Liver (tissue), 9 donors: ENCODE measurements around the gene CACNB1. TPM values are rescaled to one million over a fixed set of nuclear protein-coding genes. Genes with fewer than 3 reads are reported as not detected.

Source experiments
- DNase-seq: peaks from one replicate; pipeline ENCODE4 v3.0.0-alpha.2; 2017; ENCODE audit warnings: low spot score
- H3K27ac ChIP-seq, 2 donors: one replicate each; pipeline ENCODE4 v1.7.0; 2013; ENCODE audit warnings: inconsistent platforms in 2 of 2, low read length in 2 of 2, control low read depth in 1 of 2, low read depth in 1 of 2, mild to moderate bottlenecking in 1 of 2
- H3K27me3 ChIP-seq, 4 donors: one replicate each; pipeline versions ENCODE4 v1.6.1 to v1.7.0; 2013; ENCODE audit warnings: low read length in 3 of 4, inconsistent platforms in 1 of 4, mild to moderate bottlenecking in 1 of 4, moderate library complexity in 1 of 4; ENCODE audit not compliant: control insufficient read depth in 4 of 4, insufficient read depth in 4 of 4
- H3K36me3 ChIP-seq, 4 donors: one replicate each; pipeline versions ENCODE4 v1.6.1 to v1.7.0; 2013; ENCODE audit warnings: low read length in 3 of 4, mild to moderate bottlenecking in 3 of 4, low read depth in 1 of 4, moderate library complexity in 1 of 4; ENCODE audit not compliant: control insufficient read depth in 4 of 4, insufficient read depth in 3 of 4
- H3K4me1 ChIP-seq, 4 donors: one replicate each; pipeline versions ENCODE4 v1.6.1 to v1.7.0; 2013; ENCODE audit warnings: low read length in 3 of 4, mild to moderate bottlenecking in 3 of 4, moderate library complexity in 1 of 4; ENCODE audit not compliant: control insufficient read depth in 4 of 4, insufficient read depth in 4 of 4
- H3K4me3 ChIP-seq, 3 donors: one replicate each; pipeline versions ENCODE4 v1.6.1 to v1.7.0; 2013; ENCODE audit warnings: low read length in 3 of 3, control low read depth in 1 of 3, low read depth in 1 of 3, mild to moderate bottlenecking in 1 of 3
- H3K9ac ChIP-seq, 2 donors: one replicate each; pipeline ENCODE4 v1.7.0; 2013; ENCODE audit warnings: low read length in 2 of 2, mild to moderate bottlenecking in 2 of 2, moderate library complexity in 2 of 2, control low read depth in 1 of 2, low read depth in 1 of 2
- H3K9me3 ChIP-seq, 4 donors: one replicate each; pipeline versions ENCODE4 v1.6.1 to v1.7.0; 2013; ENCODE audit warnings: low read length in 3 of 4; ENCODE audit not compliant: control insufficient read depth in 4 of 4
- ATF3 ChIP-seq: IDR thresholded peaks from 2 replicates; pipeline ENCODE4 v1.6.1; 2016; ENCODE audit warnings: antibody characterized with exemption
- EGR1 ChIP-seq, 2 donors: IDR thresholded peaks; 2 replicates each; pipeline ENCODE4 v1.6.1; 2016 to 2018; ENCODE audit warnings: antibody characterized with exemption in 2 of 2, low read depth in 2 of 2
- FOXA1 ChIP-seq: IDR thresholded peaks from 2 replicates; pipeline ENCODE4 v1.6.1; 2016; ENCODE audit warnings: antibody characterized with exemption
- FOXA2 ChIP-seq: IDR thresholded peaks from 2 replicates; pipeline ENCODE4 v1.6.1; 2016; ENCODE audit warnings: antibody characterized with exemption
- GABPA ChIP-seq, 2 donors: IDR thresholded peaks in 1 of 2; conservative IDR thresholded peaks in 1 of 2; 2 replicates each; pipeline ENCODE4 v1.6.1; 2016; ENCODE audit warnings: antibody characterized with exemption in 2 of 2, mild to moderate bottlenecking in 1 of 2, moderate library complexity in 1 of 2
- HNF4G ChIP-seq: IDR thresholded peaks from 2 replicates; pipeline ENCODE4 v1.6.1; 2016; ENCODE audit warnings: antibody characterized with exemption
- JUND ChIP-seq, 2 donors: IDR thresholded peaks; 2 replicates each; pipeline ENCODE4 v1.6.1; 2016; ENCODE audit warnings: antibody characterized with exemption in 2 of 2
- NR2F2 ChIP-seq: IDR thresholded peaks from 2 replicates; pipeline ENCODE4 v1.6.1; 2016; ENCODE audit warnings: antibody characterized with exemption
- RAD21 ChIP-seq, 2 donors: IDR thresholded peaks; 2 replicates each; pipeline ENCODE4 v1.6.1; 2016; ENCODE audit warnings: antibody characterized with exemption in 2 of 2, mild to moderate bottlenecking in 2 of 2
- REST ChIP-seq: IDR thresholded peaks from 2 replicates; pipeline ENCODE4 v1.6.1; 2016; ENCODE audit warnings: antibody characterized with exemption, mild to moderate bottlenecking
- RXRA ChIP-seq, 2 donors: IDR thresholded peaks; 2 replicates each; pipeline ENCODE4 v1.6.1; 2017 to 2018; ENCODE audit warnings: antibody characterized with exemption in 2 of 2, mild to moderate bottlenecking in 1 of 2
- SP1 ChIP-seq: IDR thresholded peaks from 2 replicates; pipeline ENCODE4 v1.6.1; 2018; ENCODE audit warnings: antibody characterized with exemption, mild to moderate bottlenecking
- TAF1 ChIP-seq: conservative IDR thresholded peaks from 2 replicates; pipeline ENCODE4 v1.6.1; 2016; ENCODE audit warnings: antibody characterized with exemption, mild to moderate bottlenecking
- YY1 ChIP-seq: IDR thresholded peaks from 2 replicates; pipeline ENCODE4 v1.6.1; 2016; ENCODE audit warnings: antibody characterized with exemption, mild to moderate bottlenecking
- WGBS: extraction: QIAGEN DNeasy Blood & Tissue Kit; methylation state at CpG from one replicate; pipeline ENCODE4 v1.1.7; 2013; 5-methylcytosine and 5-hydroxymethylcytosine counted together
- polyA plus RNA-seq, 2 donors: library from polyadenylated mRNA; stranded (reverse) in 1 of 2; unstranded in 1 of 2; fragments of 200-250 nt in 1 of 2; fragments of >200 nt in 1 of 2; fragmentation: Nextera tagmentation in 1 of 2; extraction: Ambion mirVana in 1 of 2; gene quantifications; one replicate each; pipeline versions ENCODE4 v1.2.1 to v1.2.3, GENCODE V29; 2013 to 2015
- total RNA-seq, 2 donors: library from RNA; depleted of rRNA; stranded (reverse); fragments of >200 nt; gene quantifications; one replicate each; pipeline ENCODE4 v1.2.3, GENCODE V29; 2014
- TF ChIP-seq, protein P1 (sequence below): fragments of 150-350 bp; IDR thresholded peaks from 2 replicates; pipeline ENCODE4 v1.5.1; 2017; ENCODE audit warnings: improper control_type of control experiment, low read depth, low read length; ENCODE audit not compliant: missing input control
- TF ChIP-seq, protein P2 (sequence below): IDR thresholded peaks from 2 replicates; pipeline ENCODE4 v1.6.1; 2016; ENCODE audit warnings: antibody characterized with exemption
- TF ChIP-seq, protein P3 (sequence below): IDR thresholded peaks from 2 replicates; pipeline ENCODE4 v1.6.1; 2016; ENCODE audit warnings: antibody characterized with exemption
- donor health status: healthy.
- donor health status: healthy.
- donor health status: healthy.
- donor health status: healthy.
- donor health status: healthy.

The CACNB1 gene
- total and polyA plus RNA-seq, 4 donors = 0.05 to 1.3 (median 0.26) TPM

GRCh38 chr17:39151150-39151942, 46.1 kb downstream of the CACNB1 start, which contains the start of gene PLXDC1:
TSS of gene PLXDC1 (minus strand) at chr17:39151637. CDS start at chr17:39151437, 200 bp downstream.
- Histone ChIP-seq H3K9me3 (no peaks in the 10 kb centered on the region), H3K9ac (peak within 1 kb of the TSS in 1 of 2 donors; percentile 25), H3K36me3 (no peaks in the 10 kb centered on the region), H3K4me1 (peaks cover 2 to 24% (median 13%) of the 10 kb centered on the region in 4 donors), H3K27me3 (peaks cover 0 to 5% (median 3%) of the 10 kb centered on the region in 4 donors), H3K4me3 (peak within 1 kb of the TSS in 1 of 3 donors; percentile 33), H3K27ac (peak within 1 kb of the TSS in 1 of 2 donors; percentile 2)
- 3% methylated on average over 68 of the region's 68 CpGs for WGBS
- DNase-seq = no peak
- no peak for TF ChIP-seq FOXA2
- TF ChIP-seq FOXA1 = no peak
- TF ChIP-seq RXRA (IDR thresholded peaks at IDR 0.05) = no peak
- TF ChIP-seq HNF4G = no peak
- TF ChIP-seq, protein P1, sequence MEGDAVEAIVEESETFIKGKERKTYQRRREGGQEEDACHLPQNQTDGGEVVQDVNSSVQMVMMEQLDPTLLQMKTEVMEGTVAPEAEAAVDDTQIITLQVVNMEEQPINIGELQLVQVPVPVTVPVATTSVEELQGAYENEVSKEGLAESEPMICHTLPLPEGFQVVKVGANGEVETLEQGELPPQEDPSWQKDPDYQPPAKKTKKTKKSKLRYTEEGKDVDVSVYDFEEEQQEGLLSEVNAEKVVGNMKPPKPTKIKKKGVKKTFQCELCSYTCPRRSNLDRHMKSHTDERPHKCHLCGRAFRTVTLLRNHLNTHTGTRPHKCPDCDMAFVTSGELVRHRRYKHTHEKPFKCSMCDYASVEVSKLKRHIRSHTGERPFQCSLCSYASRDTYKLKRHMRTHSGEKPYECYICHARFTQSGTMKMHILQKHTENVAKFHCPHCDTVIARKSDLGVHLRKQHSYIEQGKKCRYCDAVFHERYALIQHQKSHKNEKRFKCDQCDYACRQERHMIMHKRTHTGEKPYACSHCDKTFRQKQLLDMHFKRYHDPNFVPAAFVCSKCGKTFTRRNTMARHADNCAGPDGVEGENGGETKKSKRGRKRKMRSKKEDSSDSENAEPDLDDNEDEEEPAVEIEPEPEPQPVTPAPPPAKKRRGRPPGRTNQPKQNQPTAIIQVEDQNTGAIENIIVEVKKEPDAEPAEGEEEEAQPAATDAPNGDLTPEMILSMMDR = no peak
- no peak for TF ChIP-seq NR2F2
- no peak for TF ChIP-seq RAD21 (IDR thresholded peaks at IDR 0.05)
- TF ChIP-seq YY1 = no peak
- TF ChIP-seq, protein P2, sequence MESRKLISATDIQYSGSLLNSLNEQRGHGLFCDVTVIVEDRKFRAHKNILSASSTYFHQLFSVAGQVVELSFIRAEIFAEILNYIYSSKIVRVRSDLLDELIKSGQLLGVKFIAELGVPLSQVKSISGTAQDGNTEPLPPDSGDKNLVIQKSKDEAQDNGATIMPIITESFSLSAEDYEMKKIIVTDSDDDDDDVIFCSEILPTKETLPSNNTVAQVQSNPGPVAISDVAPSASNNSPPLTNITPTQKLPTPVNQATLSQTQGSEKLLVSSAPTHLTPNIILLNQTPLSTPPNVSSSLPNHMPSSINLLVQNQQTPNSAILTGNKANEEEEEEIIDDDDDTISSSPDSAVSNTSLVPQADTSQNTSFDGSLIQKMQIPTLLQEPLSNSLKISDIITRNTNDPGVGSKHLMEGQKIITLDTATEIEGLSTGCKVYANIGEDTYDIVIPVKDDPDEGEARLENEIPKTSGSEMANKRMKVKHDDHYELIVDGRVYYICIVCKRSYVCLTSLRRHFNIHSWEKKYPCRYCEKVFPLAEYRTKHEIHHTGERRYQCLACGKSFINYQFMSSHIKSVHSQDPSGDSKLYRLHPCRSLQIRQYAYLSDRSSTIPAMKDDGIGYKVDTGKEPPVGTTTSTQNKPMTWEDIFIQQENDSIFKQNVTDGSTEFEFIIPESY = no peak
- no peak for TF ChIP-seq JUND (IDR thresholded peaks at IDR 0.05)
- TF ChIP-seq ATF3 = no peak
- no peak for TF ChIP-seq TAF1
- TF ChIP-seq SP1 = no peak
- TF ChIP-seq GABPA (IDR thresholded peaks at IDR 0.05 in 1 of 2, conservative IDR thresholded peaks at IDR 0.05 in 1 of 2) = no peak
- no peak for TF ChIP-seq EGR1 (IDR thresholded peaks at IDR 0.05; ENCODE audit: low read depth in 2 of 2)

GRCh38 chr17:39150795-39151149, 46.7 kb downstream of the CACNB1 start:
- TF ChIP-seq FOXA2 = no peak
- TF ChIP-seq GABPA (IDR thresholded peaks at IDR 0.05 in 1 of 2, conservative IDR thresholded peaks at IDR 0.05 in 1 of 2) = no peak
- TF ChIP-seq REST = no peak
- TF ChIP-seq, protein P3, sequence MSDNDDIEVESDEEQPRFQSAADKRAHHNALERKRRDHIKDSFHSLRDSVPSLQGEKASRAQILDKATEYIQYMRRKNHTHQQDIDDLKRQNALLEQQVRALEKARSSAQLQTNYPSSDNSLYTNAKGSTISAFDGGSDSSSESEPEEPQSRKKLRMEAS = no peak
- TF ChIP-seq ATF3 = no peak
- TF ChIP-seq RAD21 (IDR thresholded peaks at IDR 0.05) = no peak
- no peak for TF ChIP-seq SP1
- TF ChIP-seq, protein P1 = no peak
- no peak for TF ChIP-seq YY1
- no peak for TF ChIP-seq EGR1 (IDR thresholded peaks at IDR 0.05; ENCODE audit: low read depth in 2 of 2)
- no peak for TF ChIP-seq HNF4G
- no peak for TF ChIP-seq RXRA (IDR thresholded peaks at IDR 0.05)
- H3K27me3 ChIP-seq = peaks cover 0 to 5% (median 3%) of the 10 kb centered on the region in 4 donors

More at GRCh38 chr17:39150795-39151149, 46.7 kb downstream of the CACNB1 start:
- Histone ChIP-seq H3K27ac (no peak overlapping the region), H3K9me3 (no peaks in the 10 kb centered on the region), H3K4me3 (no peak overlapping the region), H3K4me1 (peaks cover 2 to 24% (median 13%) of the 10 kb centered on the region in 4 donors), H3K9ac (no peak overlapping the region), H3K36me3 (no peaks in the 10 kb centered on the region)
- DNase-seq = no peak
- 34% methylated on average over 5 of the region's 5 CpGs for WGBS
